GM21367 (cell line): Measurements from ENCODE around the gene PWWP2A.
"Not testable (repeated sequence)": the region's sequence is repeated elsewhere in the genome, so short reads cannot be mapped to it uniquely, and the experiment has no call there.

ENCODE experiments used
- ATAC-seq: cut with Tn5 transposase; IDR thresholded peaks from one replicate; pipeline ENCODE4 v1.9.1; 2021; ENCODE audit not compliant: unreplicated experiment

The PWWP2A gene

GRCh38 chr5:160119142-160119904 lies at the start of gene PWWP2A:
Gene PWWP2A, minus strand, starts transcription at chr5:160119450. Its CDS starts 62 bp downstream, at chr5:160119388.
- ATAC-seq: peak; percentile 89

- ATAC-seq: no peak
Measured at GRCh38 chr5:160167624-160168165, 48.4 kb upstream of the PWWP2A start.

GRCh38 chr5:160166973-160167623 lies 47.8 kb upstream of the PWWP2A start:
- ATAC-seq: no peak

DNA sequence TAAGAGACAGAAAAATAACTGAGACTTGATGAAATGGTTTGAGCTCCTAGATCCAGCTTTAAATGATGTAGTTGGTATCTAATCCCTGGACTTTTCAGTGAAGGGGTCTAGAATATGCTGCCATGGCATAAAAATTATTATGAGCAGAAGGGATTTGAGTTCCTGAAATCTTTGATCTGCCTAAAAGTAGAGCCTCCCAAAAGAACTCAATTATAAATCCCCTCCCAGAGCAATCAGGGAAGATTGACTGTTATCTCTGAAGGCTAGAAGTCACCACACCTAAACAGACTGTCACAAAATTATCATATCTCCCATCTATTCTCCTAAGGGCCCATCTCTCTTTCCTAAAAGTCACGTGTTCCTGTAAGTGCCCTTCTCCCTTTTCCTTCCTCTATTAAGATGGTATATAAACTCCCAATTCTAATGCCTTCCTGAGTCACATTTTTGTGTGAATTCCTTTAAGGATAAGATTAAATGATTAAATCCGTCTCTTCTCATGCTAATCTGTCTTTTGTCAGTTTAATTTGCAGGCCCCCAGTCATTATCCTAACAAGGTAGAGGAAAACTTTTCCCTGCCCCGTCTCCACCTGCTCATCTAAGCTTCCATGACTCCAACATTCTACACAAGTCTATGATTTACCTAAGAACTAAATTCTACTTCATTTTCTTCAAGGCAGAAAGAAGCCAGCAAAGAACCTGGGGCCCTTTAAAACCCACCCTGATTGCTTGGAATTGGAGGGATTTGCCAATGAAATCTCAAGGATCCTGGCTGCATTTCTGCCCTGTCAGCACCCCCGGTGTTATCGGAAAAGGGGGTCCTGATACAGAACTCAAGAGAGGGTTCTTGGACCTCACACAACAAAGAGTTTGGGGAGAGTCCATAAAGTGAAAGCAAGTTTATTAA lies 47.1 kb upstream of the PWWP2A start:
- no peak for ATAC-seq

DNA sequence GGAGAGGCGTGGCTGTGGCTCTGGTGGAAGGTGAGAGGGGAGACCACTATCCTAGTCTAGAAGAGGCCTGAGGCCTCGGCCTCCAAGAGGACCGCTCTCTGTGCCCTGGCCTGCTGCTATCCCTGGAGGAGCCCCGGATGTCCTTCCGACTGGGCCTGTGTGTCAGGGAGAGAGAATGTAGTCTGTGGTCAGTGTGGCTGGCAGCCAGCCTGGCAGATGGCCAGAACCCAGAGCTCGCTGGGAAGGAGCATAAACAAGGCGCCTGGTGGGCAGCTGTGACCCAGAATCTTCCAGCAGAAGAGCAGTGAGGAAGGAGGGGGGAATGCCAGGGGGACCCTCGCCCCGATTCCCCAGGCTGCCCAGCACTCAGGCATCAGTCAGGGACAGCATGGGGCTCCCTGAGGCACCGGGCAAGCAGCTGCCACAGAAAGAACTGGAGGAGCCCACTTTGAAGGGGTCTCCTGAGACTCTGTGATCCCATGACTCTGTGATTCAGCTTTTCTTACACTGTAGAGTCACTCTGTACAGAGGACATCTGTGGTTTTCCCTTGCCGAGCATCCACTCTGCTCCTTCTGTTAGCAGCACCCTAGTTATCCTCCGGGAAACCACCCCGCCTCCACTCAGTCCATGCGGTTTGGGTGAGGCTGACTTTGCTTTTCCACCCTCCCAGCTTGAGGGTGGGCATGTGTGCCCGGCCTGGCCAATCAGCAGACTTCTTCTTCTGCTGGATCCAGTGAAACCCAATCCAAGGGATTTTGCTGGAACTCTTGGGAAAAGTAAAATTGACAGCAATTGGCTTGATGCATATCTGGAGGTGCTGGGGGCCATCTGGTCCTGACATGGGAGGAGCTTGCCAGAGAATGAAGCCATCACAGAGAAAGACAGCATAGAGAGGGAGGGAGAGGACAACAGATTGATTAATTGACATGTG lies 46.2 kb upstream of the PWWP2A start:
- ATAC-seq: no peak

GRCh38 chr5:160162910-160163309 lies 43.7 kb upstream of the PWWP2A start:
- ATAC-seq: no peak

DNA sequence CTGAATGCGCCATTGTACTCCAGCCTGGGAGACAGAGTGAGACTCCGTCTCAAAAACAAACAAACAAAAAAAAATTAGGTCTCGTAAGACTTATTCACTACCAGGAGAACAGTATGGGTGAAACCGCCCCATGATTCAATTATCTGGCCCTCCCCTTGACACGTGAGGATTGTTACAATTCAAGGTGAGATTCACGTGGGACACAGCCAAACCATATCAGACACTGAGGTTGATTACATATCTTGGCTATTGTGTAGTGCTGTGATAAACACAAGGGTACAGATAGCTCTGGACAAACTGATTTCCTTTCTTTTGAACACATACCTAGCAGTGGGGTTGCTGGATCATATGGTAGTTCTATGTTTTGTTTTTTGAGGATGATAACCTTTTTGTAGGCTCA lies 42.4 kb upstream of the PWWP2A start:
- no peak for ATAC-seq

DNA sequence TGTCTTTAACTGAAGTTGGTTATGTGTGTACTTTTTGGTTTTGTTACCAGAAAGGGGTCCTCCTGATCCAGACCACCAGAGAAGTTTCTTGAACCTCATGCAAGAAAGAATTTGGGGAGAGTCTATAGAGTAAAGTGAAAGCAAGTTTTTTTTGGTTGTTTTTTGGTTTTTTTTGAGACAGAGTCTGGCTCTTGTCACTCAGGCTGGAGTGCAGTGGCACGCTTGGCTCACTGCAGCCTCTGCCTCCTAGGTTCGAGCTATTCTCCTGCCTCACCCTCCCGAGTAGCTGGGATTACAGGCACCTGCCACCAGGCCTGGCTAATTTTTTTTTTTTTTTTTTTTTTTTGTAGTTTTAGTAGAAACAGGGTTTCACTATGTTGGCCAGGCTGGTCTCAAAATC lies 41.6 kb upstream of the PWWP2A start:
- ATAC-seq: not testable (repeated sequence)

DNA sequence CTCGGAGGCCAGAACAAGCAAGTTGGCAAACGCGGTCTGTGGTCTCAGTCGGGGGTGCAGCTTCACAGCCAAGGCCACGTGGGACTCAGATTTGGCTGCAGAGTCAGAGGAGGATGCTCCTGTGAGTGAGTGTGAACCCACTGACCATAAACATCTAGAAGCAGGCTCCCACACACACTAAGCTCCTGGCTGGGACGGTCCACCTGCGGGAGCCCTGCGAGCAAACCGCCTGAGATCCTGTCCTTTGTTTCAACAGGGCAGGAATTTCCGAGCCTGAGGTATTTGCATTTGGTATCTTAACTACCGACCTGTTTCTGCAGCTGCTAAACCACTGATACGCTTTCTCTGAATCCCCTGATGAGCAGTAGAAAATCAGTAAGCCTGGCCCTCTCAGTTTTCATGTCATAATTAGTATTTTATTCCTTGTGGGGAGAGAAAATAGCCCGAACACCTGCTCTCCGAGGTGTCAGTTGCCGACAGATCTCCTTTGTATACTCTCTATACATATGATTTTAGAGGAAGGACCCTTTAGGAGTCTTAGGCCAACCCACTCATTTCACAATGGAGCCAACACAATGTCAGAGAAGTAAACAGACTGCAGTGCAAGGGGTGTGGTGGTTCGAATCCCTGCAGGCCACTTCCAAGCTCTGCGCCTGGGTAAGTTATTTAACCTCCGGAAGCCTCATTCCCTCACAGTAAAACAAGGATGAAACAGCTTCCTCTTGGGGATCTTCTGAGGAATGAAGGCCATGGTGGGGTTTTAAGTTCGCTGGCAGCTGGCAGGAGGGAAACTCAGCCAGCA lies 40.9 kb upstream of the PWWP2A start:
- ATAC-seq: peak; percentile 67

GRCh38 chr5:160158087-160158486 lies 38.8 kb upstream of the PWWP2A start:
- no peak for ATAC-seq

- ATAC-seq: no peak
Measured at GRCh38 chr5:160155017-160155750, 35.9 kb upstream of the PWWP2A start.

- no peak for ATAC-seq
Measured at GRCh38 chr5:160152901-160153300, 33.7 kb upstream of the PWWP2A start.

- ATAC-seq: peak; percentile 47
Measured at GRCh38 chr5:160152287-160152686, 33.0 kb upstream of the PWWP2A start.

DNA sequence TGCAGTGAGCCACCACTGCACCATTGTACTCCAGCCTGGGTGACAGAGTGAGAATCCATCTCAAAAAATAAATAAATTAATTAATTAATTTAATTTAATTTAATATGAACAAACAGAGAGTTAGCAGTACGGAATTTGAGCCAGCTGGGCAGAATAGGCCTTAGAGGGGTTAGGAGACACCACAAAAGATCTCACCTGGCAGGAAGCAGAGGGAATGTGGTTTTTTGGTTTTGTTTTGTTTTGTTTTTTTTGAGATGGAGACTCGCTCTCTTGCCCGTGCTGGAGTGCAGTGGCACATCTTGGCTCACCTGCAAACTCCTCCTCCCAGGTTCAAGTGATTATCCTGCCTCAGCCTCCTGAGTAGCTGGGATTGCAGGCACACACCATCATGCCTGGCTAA lies 31.8 kb upstream of the PWWP2A start:
- no peak for ATAC-seq

GRCh38 chr5:160150381-160150780 lies 31.1 kb upstream of the PWWP2A start:
- ATAC-seq: no peak

DNA sequence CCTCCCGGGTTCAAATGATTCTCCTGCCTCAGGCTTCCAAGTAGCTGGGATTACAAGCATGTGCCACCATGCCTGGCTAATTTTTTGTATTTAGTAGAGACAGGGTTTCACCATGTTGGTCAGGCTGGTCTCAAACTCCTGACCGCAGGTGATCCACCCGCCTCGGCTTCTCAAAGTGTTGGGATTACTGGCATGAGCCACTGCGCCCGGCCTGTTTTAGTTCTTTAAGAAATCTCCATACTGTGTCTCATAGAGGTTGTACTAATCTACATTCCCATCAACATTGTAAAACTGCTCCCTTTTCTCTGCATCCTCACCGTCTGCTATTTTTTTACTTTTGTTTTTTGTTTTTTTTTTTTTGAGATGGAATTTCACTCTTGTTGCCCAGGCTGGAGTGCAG lies 25.2 kb upstream of the PWWP2A start:
- ATAC-seq: not testable (repeated sequence)

GRCh38 chr5:160134332-160134731 lies 15.1 kb upstream of the PWWP2A start:
- ATAC-seq: no peak

GRCh38 chr5:160133918-160134304 lies 14.7 kb upstream of the PWWP2A start:
- no peak for ATAC-seq
